Activated CD4-positive, CD25-positive, alpha-beta regulatory T cell treated with anti-CD3 and anti-CD28 coated beads, Interleukin-2, amount 50 U/mL, for 72 hours (primary cell): ENCODE data around the gene PAF1.
"Not testable (repeated sequence)": the region's sequence is repeated elsewhere in the genome, so short reads cannot be mapped to it uniquely, and the experiment has no call there.

Experiments used
- DNase-seq: peaks from one replicate; pipeline ENCODE4 v3.0.0; 2021

Gene PAF1

DNA sequence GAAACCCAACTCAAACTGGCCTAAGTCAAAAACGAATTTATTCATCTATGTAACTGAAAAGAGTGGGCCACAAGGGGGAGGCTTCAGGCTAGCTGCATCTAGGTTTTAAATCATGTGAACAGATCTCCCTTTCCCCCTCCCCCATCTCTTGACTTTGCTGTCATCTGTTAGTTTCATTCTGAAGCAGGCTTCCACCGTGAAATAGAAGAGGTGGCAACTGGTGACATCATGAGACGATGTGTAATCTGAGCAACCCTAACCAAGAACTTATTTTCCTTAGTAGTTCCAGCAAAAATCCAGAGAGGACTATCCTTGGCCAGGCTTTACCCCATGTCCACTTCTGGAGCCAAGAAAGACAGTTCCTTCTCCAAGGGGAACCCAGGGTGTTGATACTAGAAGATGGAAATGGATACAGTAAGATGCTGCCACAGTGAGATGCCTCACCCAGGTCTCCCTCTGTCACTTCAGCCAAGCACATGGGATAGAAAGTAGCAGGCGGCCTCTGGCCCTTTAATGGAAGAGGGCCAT, 39.3 kb downstream of the PAF1 start:
- DNase-seq: no peak

DNA sequence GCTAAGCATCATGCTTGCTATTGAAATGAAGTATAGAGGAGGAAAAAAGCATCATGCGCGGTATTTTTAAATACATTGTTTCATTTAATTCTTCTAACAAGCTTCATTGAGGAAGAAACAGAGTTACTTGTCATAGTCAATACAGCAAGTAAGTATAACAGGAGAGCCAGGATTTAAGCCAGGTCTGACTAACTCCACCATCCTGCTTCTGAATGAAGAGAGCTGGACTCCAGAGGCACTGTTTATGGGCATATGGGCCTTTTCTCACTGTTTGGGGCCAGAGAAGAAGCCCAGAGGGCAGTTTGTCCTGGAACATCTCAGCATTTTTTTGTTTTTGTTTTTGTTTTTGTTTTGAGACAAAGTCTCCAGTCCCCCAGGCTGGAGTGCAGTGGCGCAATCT, 40.8 kb downstream of the PAF1 start:
- DNase-seq: no peak

DNA sequence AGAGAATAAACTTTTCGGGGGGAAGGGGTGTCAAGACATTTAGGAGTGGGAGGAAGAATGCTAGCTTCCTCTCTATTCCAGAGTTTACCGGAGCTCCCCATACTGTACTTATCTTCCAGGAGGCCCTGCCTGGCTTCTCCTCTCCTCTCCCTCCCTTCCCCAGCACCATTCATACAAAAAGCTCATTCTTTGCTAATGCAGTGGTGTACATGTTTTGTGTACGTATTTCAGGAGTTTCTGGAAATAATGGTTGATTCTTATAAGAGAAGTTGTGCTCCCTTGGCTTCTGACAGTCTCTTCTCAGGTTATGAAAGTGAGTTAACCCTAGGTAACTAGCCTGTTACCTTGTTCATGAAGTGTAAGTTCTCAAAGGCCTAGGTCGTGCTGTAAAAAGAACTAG, 41.6 kb downstream of the PAF1 start:
- no peak for DNase-seq

DNA sequence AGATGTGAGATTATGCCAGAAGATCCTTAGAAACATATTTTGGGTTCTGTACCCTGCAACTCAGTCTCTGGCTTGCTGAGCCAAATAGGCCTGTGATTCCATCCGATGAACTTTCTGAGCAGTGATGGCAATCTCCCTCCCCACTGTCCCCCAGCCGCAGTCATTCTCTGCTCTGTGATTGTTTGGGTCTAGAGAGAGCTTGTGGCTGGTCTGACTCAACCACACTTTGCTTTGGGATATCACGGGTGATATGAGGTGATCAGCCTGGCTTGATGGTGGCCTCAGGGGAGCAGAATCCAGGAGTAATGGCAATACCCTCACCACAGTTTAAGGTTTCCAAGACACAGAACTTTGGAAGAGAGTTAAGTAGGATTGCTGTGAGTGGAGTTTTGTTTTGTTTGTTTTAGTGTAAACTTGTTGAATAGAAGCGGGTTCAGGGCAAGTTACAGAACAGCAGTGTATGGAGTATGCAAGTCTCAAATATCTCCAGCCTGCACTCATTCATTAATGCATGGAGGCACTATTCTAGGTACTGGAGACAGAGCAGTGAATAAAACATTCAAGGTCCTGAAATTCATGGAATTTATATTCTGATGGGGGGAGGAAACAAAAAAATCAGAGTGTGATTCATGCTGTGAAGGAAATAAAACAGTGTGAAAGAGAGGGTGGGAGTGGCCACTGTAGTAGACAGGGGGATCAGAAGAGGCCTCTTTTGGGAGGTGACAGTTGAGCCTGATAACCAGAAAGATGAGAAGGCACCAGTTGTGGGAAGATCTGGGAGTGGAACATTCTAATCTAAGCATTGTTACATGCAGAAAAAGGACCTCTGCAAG, 43.4 kb downstream of the PAF1 start:
- no peak for DNase-seq

DNA sequence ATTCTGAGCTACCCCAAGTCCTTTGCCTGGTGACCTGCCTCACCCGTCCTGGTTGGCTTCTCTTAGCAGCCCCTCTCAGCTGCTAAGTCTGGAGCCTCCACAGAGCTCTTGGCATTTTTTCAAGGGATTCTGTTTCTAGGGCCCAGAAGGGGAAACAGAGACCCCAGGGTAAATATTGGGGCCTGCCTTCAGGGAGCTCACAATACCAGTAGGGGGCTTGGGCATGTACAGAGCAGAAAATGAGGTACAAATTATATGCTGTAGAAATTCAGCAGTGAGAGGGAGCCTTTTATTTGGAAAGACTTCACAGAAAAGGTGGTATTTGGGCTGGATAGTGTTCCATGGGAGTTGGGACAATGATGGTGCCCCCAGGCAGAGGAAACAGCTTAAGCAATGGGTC, 45.0 kb downstream of the PAF1 start:
- no peak for DNase-seq

DNA sequence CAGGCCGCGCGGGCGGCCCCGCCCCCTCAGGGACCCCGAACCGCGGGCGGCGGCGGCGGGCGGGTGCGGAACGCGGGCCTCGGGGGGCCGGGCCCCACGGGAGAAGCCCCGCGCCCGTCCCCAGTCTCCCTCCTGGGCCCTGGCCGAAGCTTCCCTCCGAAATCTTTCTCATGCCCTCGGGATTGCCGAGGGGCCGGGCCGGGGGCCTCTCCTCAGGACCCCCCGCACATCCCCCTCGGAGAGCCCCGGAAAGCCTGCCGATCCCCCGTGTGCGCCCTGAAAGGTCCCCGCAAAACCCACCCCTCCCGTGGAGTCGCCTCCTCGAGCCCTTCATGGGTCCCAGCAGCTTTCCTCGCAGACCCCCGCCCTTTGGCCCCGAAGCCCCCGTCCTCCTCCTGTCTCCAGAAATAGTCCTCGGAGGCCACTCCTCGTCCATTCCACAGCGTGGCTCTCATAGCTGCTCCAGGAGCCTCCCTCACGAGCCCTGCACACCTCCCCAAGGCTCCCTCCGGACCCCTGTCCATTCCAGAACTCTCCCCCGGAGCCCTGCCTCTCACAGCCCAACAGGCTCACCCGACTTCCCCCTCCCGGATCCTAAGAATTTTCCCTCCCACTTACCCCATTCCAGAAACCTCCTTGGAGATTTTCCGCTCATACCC, 48.1 kb downstream of the PAF1 start:
- DNase-seq: no peak

DNA sequence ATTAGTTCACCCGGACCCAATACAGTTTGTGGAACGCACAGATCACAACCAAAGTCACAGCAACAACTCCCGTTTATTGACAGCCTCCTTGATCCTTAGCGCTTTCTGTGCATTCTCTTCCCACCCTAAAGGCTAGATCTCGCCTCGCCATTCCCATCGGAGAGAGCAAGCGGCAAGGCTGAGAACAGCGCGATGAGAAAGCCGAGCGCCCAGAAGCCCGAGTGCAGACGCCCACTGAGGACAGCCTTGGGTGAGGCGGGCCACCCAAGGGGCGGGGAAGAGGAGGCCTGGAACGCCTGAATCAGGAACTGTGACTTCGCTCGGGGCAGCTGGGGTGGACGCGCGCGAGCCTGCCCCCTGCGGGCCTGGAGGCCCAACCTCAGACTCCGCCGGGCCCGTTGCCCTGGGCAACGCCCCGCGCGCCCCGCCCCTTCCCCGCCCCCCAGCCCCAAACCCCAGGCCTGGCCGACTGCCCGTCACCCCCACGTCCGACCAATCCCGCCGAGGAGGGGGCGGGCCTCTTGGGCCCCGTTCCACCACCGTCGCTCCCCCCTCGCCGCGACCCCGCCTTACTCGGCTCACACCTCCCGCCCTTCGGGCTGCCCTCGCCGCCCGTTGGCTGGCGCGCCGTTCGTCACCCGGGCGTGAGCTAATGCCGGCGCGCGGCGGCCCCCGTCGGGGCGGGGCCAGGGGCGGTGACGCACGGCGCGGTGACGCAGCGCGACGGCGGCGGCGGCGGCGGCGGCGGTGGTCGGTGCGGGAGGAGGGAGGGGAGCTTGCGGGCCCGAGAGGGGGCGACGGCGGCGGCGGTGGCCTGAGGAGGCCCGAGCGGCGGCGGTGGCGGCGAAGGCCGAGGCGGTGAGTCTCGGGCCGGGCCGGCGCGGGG, 48.9 kb downstream of the PAF1 start, which contains the start of gene SAMD4B:
Gene SAMD4B, plus strand, starts transcription at position 703 of the 886 bp plus-strand sequence. CDS start 14,473 bp downstream, outside the sequence.
- DNase-seq: peak; percentile 99

DNA sequence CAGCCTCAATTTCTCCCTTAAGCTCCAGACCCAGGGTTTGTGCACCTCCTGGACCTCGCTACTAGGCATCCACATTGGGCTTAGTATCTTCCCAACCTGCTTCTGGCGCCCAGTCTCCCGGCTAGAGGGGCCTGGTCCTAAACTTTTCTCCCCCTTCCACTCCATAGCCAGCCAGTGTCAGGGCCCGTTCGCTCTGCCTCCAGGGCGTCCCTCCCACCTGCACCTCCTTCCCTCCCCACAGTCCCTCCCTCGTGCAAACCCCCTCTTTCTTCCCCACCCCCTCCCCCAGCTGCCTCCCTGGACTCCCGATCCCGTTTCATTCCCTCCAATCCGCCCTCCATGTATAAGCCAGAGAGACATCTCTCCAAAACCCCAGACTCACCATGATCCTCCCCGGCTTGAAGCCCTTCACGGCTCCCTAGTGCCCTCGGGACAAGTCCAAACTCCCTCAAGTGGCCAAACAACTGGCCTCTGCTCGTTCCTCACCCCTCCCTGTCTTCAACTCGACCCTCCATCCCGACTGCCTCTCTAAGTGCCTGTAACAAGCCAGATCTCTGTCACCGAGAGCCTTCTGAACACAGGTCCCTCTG, 49.7 kb downstream of the PAF1 start:
- DNase-seq: no peak

DNA sequence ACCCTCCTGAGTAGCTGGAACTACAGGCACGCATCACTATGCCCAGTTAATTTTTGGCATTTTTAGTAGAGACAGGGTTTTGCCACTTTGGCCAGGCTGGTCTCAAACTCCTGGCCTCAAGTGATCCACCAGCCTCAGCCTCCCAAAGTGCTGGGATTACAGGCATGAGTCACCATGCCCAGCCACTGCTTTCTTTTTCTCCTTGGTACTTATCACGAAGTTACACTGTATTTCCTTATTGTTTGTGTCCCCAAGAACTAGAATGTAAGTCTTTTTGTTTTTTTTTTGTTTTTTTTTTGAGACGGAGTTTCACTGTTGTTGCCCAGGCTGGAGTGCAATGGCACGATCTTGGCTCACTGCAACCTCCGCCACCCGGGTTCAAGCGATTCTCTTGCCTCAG, 50.8 kb downstream of the PAF1 start:
- DNase-seq: not testable (repeated sequence)

DNA sequence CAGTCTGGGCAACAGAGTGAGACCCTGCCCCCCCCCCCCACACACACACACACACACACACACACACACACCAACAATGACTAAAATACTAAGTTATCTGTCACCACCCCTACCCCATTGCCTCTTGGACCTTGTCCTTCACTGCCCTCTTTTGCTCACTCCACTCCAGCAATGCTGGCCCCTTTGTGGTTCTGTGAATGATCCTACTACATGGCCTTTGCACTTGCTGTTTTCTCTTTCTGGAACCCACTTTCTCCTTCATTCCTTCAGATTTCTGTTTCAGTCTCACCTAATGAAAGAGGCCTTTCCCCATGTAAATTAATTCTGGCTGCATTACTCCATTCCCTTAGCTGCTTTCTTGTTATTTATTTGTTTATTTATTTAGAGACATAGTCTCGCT, 51.2 kb downstream of the PAF1 start:
- no peak for DNase-seq

DNA sequence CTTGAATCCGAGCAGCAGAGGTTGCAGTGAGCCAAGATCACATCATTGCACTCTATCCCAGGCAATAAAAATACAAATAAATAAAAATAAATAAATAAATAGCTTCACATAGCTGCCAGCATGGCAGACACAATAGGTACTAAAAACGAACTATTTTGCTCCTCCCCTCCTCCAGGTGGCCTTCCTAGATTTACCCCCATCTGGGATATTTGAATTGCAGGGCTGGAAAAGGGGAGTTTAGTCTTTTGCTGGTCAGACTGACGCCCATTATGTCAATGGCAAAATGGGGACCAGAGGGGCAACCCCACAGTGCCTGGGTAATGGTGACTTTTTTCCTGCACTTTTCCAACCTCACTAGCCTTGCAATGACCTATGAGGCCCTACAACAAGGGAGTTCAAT, 54.4 kb downstream of the PAF1 start:
- no peak for DNase-seq
